Stimulated activated CD8-positive, alpha-beta memory T cell treated with anti-CD3 and anti-CD28 coated beads, Interleukin-7, amount 100 ng/mL, for 24 hours (primary cell): Measurements from ENCODE around the gene JAM3.
"Not testable (repeated sequence)": the region's sequence is repeated elsewhere in the genome, so short reads cannot be mapped to it uniquely, and the experiment has no call there.

ENCODE experiments used
- DNase-seq: peaks from one replicate; pipeline ENCODE4 v3.0.0-alpha.2; 2020; ENCODE audit warnings: low read depth

The JAM3 gene

DNA sequence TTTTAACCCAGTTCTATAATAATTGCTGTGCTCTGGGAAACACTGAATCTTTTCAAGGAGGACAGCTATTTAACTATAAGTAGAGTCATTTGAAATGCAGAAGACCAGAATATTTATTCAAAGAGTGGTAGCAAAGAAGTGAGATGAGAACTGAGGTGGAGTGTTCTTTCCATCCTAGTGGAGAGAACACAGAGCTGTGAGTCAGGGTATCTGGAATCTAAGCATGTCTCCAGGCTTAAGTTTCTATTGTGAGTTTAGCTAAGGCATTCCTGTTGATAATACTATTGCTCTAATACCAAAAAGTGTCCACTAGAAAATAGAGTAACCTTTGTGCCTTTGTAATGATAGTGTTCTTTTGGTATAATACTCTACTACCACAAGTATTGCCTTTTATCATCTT lies 32.4 kb downstream of the JAM3 start:
- DNase-seq: no peak

DNA sequence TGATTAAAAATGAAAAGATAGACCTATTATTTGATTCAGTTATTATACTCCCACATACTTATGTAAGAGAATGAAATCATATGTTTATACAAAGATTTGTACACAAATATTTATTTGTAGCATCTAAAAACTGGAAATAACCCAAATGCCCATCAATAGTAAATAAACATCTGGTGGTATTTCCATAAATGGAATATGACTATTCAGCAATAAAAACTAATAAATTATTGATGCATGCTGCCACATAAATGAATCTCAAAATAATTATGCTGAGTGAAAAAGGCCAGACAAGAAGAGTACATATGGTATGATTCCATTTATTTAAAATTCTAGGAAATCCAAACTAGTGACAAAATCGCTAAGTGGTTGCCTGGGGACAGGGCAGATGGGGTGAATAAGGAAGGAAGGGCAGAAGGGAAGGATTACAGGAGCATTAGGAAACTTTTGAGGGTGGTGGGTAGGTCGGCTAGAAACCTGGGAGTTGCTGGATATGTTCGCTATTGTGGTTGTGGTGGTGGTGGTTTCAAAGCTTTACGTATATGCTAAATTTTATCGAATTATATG lies 41.5 kb downstream of the JAM3 start:
- DNase-seq: no peak

DNA sequence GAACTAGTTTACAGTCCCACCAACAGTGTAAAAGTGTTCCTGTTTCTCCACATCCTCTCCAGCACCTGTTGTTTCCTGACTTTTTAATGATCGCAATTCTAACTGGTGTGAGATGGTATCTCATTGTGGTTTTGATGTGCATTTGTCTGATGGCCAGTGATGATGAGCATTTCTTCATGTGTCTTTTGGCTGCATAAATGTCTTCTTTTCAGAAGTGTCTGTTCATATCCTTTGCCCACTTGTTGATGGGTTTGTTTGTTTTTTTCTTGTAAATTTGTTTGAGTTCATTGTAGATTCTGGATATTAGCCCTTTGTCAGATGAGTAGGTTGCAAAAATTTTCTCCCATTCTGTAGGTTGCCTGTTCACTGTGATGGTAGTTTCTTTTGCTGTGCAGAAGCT lies 44.9 kb downstream of the JAM3 start:
- not testable (repeated sequence) for DNase-seq

DNA sequence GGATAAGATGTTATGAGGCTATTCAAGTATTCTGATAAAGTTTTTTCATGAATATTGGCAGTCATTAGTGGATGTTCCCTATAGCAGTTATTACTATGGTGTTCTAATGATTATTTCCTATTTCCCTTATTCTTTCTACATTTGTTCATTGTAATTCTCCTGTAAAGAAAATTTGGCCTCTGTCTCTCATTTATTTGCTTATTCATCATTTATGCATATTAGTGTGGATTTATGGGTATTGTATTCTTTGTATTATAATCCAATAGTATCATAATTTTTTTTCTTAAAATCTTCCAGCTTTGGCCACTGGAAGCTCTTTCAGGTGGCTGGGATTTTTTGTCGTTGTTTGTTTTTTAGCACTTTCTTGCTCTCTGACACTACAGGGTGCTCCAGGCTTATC lies 47.3 kb downstream of the JAM3 start:
- no peak for DNase-seq

DNA sequence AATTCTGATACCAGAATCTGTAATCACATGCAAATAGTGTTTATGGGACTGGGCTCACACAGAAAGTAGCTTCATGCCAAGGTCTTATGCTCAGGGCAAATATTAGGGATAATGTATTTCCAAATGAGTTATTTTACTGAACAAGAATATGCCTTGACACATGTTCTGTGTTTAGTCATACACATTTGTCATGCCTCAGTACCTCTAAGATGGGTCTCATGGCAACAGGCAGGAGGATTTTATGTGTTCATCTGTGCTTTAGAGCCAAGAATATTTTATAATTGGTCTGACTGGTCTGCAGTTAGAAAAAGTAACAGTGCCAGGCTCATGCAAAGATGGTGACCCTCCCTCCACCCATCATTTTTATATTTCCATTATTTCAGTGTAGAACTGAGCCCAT lies 49.1 kb downstream of the JAM3 start:
- no peak for DNase-seq

DNA sequence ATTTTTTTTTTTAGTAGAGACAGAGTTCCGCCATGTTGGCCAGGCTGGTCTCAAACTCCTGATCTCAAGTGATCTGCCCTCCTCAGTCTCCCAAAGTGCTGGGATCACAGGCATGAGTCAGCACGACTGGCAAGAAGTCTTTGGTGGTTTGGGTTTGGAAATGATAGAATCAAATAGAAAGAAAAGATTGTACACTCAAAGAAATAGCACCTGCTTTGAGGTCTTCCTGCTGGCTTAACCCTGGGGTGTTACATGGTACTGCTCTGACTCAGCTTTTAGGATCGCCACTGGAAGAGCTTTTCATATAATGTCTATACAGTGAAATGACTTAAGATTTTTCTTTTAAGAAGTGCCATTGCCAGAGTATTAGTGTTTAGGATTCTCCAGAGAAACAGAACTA lies 50.2 kb downstream of the JAM3 start:
- DNase-seq: no peak

DNA sequence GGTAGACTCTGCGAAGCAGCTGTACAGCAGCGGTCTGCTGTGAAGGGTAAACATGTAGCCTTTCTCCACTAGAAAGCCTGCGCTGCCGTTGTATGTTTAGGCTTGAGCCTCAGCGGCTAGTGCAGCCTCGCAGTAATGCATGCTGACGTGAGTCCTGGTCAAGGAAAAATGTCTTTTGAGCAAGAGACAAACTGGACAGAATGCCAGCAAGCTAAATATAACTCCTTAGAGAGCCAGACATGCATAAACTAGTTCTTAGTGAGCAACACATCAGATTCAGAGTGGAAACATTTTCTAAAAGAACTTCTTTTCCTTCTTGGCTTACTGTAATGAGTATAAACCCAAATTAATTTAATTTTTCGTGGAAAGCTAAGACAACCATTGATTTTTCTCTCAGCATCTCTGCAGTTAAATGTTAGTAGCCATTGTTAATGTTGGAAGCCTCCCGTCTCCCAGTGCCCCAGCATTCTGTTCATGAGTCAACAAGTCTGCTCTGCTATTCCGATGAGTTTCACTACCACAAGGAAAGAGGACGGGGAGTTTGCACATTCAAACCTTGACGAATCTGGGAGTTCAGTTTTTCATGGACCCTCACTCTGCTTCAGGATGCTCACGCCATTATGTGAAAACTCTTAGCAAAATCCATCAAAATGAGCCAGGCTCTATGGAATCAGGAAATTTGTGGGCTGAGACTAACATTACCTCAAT lies 51.4 kb downstream of the JAM3 start:
- no peak for DNase-seq

DNA sequence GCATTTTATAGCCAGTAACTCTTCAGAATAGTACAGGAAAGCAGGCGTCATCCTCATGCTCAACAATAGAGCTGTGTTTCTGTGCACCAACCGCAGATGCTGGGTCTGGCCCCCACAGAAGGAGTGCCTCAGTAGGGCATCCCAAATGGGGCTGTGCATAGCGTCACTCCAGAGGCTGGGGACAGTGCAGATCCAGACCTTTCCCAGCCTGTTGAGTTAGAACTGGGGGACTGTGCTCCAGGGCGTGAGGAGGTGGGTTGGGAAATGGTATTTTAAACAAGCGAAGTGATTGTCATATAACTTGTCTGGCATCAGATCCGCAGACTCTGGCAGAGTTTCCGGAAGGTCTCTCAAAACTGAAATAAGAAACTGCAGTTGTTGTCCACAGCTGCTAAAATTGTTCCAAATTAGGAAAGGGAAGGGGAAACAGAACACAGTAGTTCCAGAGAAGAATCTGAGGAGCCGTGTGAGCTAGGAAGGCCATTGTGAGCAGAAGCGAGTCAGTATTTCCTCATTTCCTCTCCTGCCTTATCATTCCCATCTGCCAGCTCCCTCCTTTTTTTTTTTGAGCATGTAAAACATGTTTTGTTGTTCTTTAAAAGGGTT lies 52.2 kb downstream of the JAM3 start:
- DNase-seq: no peak

DNA sequence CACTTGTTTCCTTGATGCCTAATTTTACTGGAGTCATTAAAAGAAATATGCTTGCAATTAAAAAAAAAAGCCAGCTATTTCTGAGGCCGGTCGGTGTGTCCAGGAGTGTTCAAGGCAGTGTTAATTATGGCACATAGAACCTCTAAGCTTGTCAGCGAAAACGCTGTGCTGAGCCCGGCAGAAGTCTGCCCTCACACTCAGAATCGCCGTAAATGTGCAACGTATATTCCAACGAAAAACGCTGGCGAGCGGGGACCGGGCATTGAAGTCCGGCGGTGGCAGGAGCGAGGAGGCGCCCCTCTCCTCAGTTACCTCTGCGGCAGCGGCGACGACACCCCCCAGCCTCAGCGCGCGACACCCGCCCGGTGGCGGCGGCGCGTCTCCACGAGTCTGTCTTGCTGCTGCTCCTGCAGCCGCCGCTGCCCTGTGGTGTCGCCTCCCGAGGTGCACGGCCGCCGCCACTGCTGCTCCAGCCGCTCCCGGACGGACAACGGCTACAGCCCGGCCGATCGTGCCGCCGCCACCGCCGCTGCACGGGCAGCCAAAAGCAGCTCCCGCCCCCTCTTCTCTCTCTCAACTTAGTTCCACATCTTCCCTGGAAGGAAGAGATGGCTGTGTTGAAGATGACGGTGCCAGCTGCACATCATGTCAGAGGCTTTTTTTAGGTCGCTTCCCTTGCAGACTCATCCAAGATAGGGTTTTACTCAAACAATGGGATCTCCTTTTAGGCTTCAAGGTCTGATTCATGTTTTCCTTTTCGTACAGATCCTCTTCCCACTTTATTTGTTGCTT lies 56.0 kb downstream of the JAM3 start:
- no peak for DNase-seq

DNA sequence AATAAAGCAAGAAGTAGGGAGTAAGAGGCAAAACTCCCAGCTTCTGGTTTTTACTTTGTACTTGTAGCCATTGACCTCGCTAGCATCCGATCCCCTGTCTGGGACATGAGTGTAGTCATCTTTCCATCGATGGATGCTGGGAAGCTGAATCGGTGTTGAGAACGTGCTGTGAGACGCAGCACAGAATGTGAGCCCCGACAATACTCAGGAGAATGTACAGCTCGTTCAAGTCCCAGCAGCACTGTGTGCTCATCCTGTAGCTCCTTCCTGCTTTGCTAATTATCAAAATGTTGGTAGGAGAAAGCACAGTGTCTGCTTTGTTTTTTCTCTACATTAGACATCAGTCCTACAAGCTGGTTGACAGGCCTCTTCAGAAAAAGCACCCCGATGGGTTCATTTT lies 56.6 kb downstream of the JAM3 start:
- DNase-seq: no peak

DNA sequence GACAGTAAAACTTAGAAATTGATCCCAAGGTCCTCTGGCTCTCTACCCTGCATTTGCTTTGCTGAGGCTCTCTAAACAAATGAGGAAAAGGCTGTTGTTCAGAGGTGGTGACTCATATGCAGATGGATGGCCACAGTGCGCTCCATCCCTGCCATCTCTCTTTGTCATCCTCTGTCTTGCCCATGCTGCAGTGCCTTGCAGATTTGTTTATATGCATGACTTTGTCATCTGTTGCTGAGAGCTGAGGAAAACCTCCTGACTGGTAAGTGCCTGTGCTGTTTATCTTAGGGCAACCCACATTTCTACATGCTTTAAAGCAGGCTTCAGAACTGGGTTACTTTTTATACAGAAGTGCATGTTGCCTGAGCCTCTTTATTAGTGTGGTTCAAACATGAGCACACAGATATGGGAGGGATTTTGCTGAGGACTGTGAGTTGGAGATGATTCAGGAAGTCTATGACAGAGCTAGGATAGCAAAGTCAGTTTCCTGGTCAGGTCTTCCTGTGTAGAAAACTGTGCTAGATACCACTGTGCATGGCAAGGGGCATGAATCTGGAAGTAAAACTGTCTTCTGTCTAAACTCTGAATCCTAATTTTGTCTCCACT lies 57.4 kb downstream of the JAM3 start:
- no peak for DNase-seq

DNA sequence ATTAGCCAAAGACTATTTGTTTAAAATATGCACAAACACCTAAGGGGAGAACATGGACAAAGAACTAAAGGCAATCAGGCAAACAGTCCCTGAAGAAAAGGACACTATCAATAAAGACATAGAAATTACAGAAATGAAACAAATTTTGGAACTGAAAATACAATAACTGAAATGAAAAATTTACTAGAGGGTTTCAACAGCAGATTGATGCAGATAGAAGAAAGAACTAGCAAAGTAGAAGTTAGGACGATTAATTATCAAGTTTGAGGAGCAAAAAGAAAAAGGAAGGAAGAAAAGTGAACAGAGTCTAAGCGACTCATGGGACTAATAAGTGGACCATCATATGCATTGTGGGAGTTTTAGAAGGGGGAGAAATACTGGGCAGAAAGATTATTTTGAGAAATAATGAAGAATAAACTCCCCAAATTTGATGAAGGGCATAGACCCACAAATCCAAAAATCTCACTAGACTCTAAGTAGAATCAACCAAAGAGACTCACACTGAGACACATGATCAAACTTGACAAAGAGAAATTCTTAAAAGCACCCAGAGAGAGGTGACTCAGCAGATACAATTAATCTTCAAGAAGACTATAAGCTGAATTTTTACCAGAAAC lies 62.9 kb downstream of the JAM3 start:
- DNase-seq: no peak

DNA sequence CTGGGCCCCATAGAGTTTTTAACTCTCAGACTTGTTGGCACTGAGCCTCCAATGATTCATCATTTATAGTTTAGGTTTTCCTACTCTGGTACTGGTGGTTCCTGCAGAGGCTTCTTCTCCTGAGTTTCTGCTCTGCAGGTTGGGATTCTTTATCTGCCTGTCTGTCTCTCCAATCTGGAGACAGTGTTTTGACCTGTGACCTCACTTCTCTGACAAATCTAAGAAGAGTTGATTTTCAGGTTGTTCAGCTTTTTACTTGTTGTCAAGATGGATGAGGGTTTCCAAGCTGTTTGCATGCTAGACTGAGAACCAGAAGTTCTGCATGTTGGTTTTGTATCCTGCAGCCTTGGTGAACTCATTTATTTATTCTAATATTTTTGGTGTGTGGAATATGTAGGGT lies 63.9 kb downstream of the JAM3 start:
- DNase-seq: no peak

DNA sequence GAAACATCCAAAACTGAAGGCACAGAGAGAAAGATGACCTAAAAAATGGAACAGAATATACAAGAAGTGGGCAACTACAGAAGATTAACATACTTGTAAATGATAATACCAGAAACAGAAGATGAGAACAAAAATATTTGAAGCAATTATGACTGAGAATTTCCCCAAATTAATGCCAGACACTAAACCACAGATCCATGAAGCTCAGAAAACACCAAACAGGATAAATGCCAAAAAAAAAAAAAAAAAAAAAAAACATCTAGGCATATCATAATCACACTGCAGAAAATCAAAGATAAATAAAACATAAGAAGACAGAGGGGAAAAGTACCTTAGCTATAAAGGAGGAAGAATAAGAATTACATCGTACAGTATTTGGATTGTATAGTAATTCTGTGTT lies 65.3 kb downstream of the JAM3 start:
- DNase-seq: no peak

DNA sequence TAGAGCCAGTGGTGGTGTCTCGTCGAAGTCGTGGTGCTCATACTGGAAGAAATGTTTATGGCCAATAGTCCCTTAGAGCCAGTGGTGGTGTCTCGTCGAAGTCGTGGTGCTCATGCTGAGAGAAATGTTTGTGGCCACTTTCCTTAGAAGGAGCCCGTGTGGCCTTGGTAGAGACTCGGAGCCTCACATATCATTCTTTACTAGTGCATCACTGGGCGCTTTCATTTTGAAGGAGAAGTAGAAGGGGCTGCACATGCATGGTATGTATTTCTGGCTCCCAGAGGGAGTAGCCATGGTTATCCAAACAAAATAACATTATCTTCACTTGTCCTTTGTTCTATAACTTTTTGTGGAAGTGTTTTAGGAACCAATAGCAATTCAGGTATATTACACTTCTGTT lies 69.5 kb downstream of the JAM3 start:
- DNase-seq: no peak

DNA sequence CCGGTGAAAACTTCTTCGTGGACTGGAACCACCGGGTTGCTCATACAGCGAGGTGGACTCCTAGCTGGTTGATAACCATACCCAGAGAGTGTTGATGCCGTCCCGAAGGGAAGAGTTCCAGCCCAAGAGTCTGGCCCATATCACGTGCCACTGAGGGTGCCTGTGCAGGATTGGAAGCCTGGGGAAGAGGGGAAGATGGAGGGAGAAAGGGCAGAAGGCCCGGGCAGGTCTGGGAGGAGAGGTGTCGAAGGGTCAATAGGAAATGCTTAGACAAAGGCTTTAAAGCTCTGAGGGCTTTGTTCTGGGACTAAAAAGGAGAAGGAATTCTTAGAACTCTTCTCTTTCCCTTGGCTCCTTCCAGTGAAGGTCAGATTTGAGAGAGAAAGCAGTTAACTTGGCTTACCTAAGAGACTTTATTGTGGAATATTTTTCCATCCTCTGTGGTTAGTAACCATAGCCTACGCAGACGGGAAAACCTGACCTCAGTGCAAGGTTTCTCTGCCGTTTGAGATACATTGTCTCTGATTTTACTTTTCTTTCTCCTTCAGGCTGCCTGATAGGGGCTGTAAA lies 70.5 kb downstream of the JAM3 start:
- DNase-seq: no peak

DNA sequence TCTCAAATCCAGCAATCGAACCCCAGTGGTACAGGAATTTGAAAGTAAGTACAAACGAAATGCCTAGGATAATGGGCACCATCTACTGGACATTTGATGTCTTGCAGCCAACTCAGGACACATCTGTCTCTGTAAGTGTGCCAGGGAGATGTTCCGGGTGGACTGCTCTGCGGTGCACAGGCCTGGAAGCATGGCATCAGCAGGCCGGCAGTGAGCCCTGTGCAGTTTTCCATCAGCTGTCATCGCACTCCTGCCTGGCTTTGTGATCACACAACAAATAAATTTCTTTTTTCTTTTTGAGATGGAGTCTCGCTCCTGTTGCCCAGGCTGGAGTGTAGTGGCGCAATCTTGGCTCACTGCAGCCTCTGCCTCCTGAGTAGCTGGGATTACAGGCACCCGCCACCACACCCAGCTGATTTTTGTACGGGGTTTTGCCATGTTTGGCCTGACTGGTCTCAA lies 71.0 kb downstream of the JAM3 start:
- DNase-seq: no peak

DNA sequence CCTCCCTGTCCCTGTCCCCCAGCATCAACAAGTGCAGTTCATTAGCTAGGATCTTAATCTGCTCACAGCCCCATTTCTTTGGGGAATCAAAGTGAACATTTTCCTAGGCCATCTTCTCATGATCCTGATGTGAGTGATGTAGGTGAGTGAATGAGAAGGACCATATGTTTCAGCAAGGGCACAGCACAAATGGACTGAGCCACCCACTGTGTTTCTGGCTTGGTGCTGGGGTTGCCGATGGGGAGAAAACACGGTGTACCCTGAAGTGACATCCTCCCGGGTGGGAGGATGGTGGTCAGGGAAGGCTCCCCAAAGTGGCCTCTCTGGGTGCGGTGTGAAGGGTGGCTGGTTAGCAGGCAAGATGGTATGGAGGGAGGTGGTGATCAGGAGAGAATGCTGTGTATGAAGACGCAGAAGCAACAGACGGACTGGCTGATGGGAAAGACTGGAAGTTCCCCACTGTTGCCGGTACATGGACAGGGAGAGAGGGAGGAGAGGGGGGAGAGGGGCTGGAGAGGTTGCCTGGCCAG lies 72.2 kb downstream of the JAM3 start:
- DNase-seq: no peak

DNA sequence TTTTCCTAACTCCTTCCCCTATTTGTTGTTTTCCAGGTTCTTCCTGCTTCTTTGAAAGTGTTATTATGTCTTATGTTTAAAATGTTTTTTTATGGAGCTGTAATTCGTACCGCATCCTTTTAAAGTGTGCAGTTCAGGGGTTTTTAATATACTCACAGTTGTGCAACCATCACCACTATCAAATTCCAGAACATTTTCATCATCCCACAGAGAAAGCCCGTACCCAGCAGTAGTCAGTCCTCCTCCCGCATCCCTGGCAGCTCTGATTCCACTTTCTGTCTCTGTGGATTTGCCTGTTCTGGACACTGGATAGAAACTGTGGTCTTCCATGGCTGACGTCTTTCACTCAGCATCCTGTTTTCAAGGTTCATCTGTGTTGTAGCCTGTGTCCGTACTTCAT lies 73.7 kb downstream of the JAM3 start:
- DNase-seq: no peak

DNA sequence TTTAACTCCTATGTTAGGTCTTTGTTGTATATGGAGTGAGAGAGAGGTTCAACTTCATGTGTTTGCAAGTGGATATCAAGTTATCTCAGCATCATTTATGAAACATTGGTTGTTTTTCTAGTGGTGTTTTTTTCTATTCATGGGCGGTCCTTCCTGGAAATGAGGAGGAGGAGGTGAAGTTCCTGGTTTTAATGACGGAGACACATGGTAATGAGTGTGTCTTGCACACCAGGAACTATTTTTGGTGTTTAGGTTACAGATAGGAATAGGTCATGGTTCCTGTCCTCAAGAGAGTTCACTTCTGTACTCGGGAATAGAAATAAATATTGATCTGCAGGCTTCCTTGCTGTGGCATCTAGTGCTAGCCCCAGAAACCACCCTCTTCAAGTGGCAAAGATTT lies 74.9 kb downstream of the JAM3 start:
- DNase-seq: no peak

DNA sequence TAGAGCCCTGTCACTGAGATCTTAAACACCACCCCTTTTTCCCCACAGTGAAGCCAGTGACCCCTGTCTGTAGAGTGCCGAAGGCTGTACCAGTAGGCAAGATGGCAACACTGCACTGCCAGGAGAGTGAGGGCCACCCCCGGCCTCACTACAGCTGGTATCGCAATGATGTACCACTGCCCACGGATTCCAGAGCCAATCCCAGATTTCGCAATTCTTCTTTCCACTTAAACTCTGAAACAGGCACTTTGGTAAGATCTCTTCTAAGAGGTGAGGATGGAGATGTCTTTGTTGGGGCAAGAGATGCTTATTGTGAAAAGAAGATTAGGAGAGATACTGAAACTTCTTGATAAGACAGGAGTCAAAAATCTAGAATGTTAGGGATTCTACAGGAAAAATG lies 75.9 kb downstream of the JAM3 start:
- DNase-seq: no peak

DNA sequence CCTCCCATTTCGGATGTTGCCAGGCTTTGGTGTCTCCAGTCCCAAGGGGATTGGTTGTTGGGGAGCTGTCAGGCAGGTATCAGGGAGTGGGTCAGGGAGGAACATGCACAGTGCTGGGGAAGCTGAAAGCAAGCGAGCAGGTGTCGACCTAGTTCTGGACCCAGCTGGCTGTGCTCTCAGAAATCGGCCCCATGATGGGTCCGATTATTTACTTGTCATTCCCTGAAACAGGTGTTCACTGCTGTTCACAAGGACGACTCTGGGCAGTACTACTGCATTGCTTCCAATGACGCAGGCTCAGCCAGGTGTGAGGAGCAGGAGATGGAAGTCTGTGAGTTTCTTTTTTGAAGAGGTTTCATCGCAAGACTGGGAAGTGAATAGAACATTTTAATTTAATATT lies 76.8 kb downstream of the JAM3 start:
- DNase-seq: no peak
